GM12878 (cell line): ENCODE measurements around the gene PEX6. TPM values are rescaled to one million over a fixed set of nuclear protein-coding genes. Genes with fewer than 3 reads are reported as not detected.

ENCODE experiments used
- ATAC-seq: fragments of 200-7000 bp; cut with Tn5 transposase; 3 replicates; pipeline ENCODE4 v1.9.1; 2020; ENCODE audit warnings: mild to moderate bottlenecking, moderate library complexity
- BruUV-seq: library from RNA; stranded (reverse); fragments of 400-500 nt; replicated peaks from 2 replicates; lab custom pipeline; 2021; lab: Mats Ljungman, UMichigan
- CTCF ChIA-PET: fragments of 300-600 bp; sonication (Branson Sonifier 250); formaldehyde crosslinking; extraction: SDS; loops from one replicate; lab custom pipeline; 2021; ENCODE audit warnings: inconsistent platforms; lab: Yijun Ruan, JAX
- POLR2A ChIA-PET: fragments of 350-600 bp; formaldehyde crosslinking; extraction: SDS; loops from one replicate; lab custom pipeline; 2021; ENCODE audit warnings: inconsistent platforms; lab: Charles Lee
- RAD21 ChIA-PET: fragments of 300-600 bp; sonication (Branson Sonifier 250); formaldehyde crosslinking; loops from one replicate; lab custom pipeline; 2023; ENCODE audit warnings: antibody characterized with exemption; ENCODE audit not compliant: unreplicated experiment; lab: Charles Lee
- SMC1A ChIA-PET: fragments of 300-600 bp; sonication (Branson Sonifier 250); formaldehyde crosslinking; loops from one replicate; lab custom pipeline; 2023; ENCODE audit not compliant: unreplicated experiment, uncharacterized antibody; lab: Charles Lee
- DNase-seq: peaks from one replicate; pipeline ENCODE4 v3.0.0-alpha.2; 2011; ENCODE audit warnings: low read depth, low spot score
- FAIRE-seq: peaks from 3 replicates; lab custom pipeline; 2011; peaks lifted over from hg19 to GRCh38; lab: Jason Lieb, UNC
- H2AFZ ChIP-seq: 2 replicates; pipeline ENCODE4 v1.6.0; 2011; ENCODE audit warnings: low read depth, low read length, control low read depth; ENCODE audit not compliant: control insufficient read depth
- H3K27ac ChIP-seq: 2 replicates; pipeline ENCODE4 v1.5.1; 2011; ENCODE audit warnings: control low read depth; ENCODE audit not compliant: control insufficient read depth, insufficient read depth
- H3K27me3 ChIP-seq, 2 experiments: replicated peaks in 1 of 2; 2 replicates each; pipeline versions ENCODE4 v1.6.0 to v1.6.1; 2011; ENCODE audit warnings: low read length in 1 of 2; ENCODE audit not compliant: control insufficient read depth in 2 of 2, insufficient read depth in 2 of 2
- H3K36me3 ChIP-seq, 2 experiments: 2 replicates each; pipeline ENCODE4 v1.5.1; 2011; ENCODE audit warnings: low read length in 1 of 2; ENCODE audit not compliant: control insufficient read depth in 2 of 2, insufficient read depth in 2 of 2
- H3K4me1 ChIP-seq: 2 replicates; pipeline ENCODE4 v1.6.1; 2011; ENCODE audit warnings: mild to moderate bottlenecking, low read length, moderate library complexity, mixed read lengths; ENCODE audit not compliant: control insufficient read depth, insufficient read depth
- H3K4me2 ChIP-seq: 2 replicates; pipeline ENCODE4 v1.6.0; 2011; ENCODE audit warnings: control low read depth; ENCODE audit not compliant: control insufficient read depth, insufficient read depth
- H3K4me3 ChIP-seq: fragments of 200-600 bp; sonication (generic); 2 replicates; pipeline ENCODE4 v1.5.1; 2016
- H3K79me2 ChIP-seq: 2 replicates; pipeline ENCODE4 v1.6.0; 2011; ENCODE audit warnings: low read length; ENCODE audit not compliant: control insufficient read depth, insufficient read depth
- H3K9ac ChIP-seq: 2 replicates; pipeline ENCODE4 v1.8.0; 2011; ENCODE audit warnings: low read length, control low read depth, mixed read lengths; ENCODE audit not compliant: control insufficient read depth, insufficient read depth
- H3K9me3 ChIP-seq: replicated peaks from 3 replicates; pipeline ENCODE4 v1.5.1; 2011; ENCODE audit warnings: mild to moderate bottlenecking, low read length; ENCODE audit not compliant: control insufficient read depth, insufficient read depth
- H4K20me1 ChIP-seq: 2 replicates; pipeline ENCODE4 v1.6.0; 2011; ENCODE audit not compliant: control insufficient read depth, insufficient read depth
- IRF5 ChIP-seq: fragments of 450-650 bp; IDR thresholded peaks from 2 replicates; pipeline ENCODE4 v1.6.1; 2017; ENCODE audit warnings: borderline replicate concordance
- LARP7 ChIP-seq: fragments of 450-650 bp; IDR thresholded peaks from 2 replicates; pipeline ENCODE4 v1.6.1; 2017; ENCODE audit warnings: mild to moderate bottlenecking
- MTA3 ChIP-seq: IDR thresholded peaks from 2 replicates; pipeline ENCODE4 v1.6.1; 2012; ENCODE audit warnings: low read length, inconsistent platforms, borderline replicate concordance
- NFYB ChIP-seq: IDR thresholded peaks from 2 replicates; pipeline ENCODE4 v1.6.1; 2011; ENCODE audit warnings: low read depth, mild to moderate bottlenecking, low read length, improper control_type of control experiment, moderate library complexity; ENCODE audit not compliant: insufficient read depth
- RAD21 ChIP-seq: IDR thresholded peaks from 2 replicates; pipeline ENCODE4 v1.6.1; 2011; ENCODE audit warnings: mild to moderate bottlenecking, low read depth, low read length, moderate library complexity; ENCODE audit not compliant: insufficient read depth
- RBBP5 ChIP-seq: fragments of 200-600 bp; sonication (generic); conservative IDR thresholded peaks from 2 replicates; pipeline ENCODE4 v1.6.1; 2016
- REST ChIP-seq: IDR thresholded peaks from 2 replicates; pipeline ENCODE4 v1.6.1; 2012; ENCODE audit warnings: mild to moderate bottlenecking, low read depth, low read length
- RUNX3 ChIP-seq: IDR thresholded peaks from 2 replicates; pipeline ENCODE4 v1.6.1; 2012; ENCODE audit warnings: low read length, inconsistent platforms
- SMAD5 ChIP-seq: IDR thresholded peaks from 2 replicates; pipeline ENCODE4 v1.6.1; 2016; ENCODE audit warnings: antibody characterized with exemption, low read depth
- WRNIP1 ChIP-seq: IDR thresholded peaks from 2 replicates; pipeline ENCODE4 v1.6.1; 2011; ENCODE audit warnings: low read depth, low read length, improper control_type of control experiment, borderline replicate concordance
- WGBS: methylation state at CpG from one replicate; pipeline ENCODE4 v1.1.6; 2016; ENCODE audit warnings: low lambda C conversion rate; ENCODE audit not compliant: insufficient replicate concordance, insufficient coverage; ENCODE audit errors: missing lambda C conversion rate; 5-methylcytosine and 5-hydroxymethylcytosine counted together
- in situ Hi-C: fragments of 300-500 bp; cut with MboI; formaldehyde crosslinking; loops from 9 replicates; pipeline ENCODE4 v1.14.3; 2018; ENCODE audit warnings: mixed read lengths
- intact Hi-C: fragments of 100-400 bp; cut with micrococcal nuclease; formaldehyde crosslinking; loops from one replicate; pipeline ENCODE4 v1.14.2; 2022; ENCODE audit not compliant: unreplicated experiment
- polyA plus RNA-seq, 11 experiments: library from polyadenylated mRNA; depleted of rRNA in 4 of 11; unstranded in 6 of 11; stranded (reverse) in 5 of 11; fragments of >200 nt; fragmentation: Nextera tagmentation in 4 of 11; fragmentation: Illumina TruSeq in 1 of 11; extraction: Ambion mirVana in 4 of 11; extraction: Trizol in 1 of 11; gene quantifications; 1 replicate in 1 of 11; 2 replicates in 10 of 11; pipeline versions ENCODE4 v1.2.1 to v1.2.3, GENCODE V29; 2011 to 2016; ENCODE audit warnings: inconsistent platforms in 2 of 11, missing spikeins in 2 of 11, low read depth in 1 of 11
- total RNA-seq, 4 experiments: library from RNA; depleted of rRNA in 3 of 4; stranded (reverse); fragments of >200 nt in 3 of 4; fragmentation: Illumina TruSeq in 1 of 4; extraction: Trizol in 1 of 4; gene quantifications; 2 replicates each; pipeline versions ENCODE4 v1.2.1 to v1.2.3, GENCODE V29; 2013 to 2021

The PEX6 gene
- total and polyA plus RNA-seq, 10 of the 15 experiments (the other 5 are each of a cell fraction or from before 2014, with no cell fraction given): 0.39 to 21.1 (median 7.8) TPM

GRCh38 chr6:43019152-43019551 lies 40.2 kb upstream of the PEX6 start:
- RAD21 ChIA-PET: no interaction called here
- no peak overlapping the region for H3K9ac ChIP-seq
- BruUV-seq: no TSS peak
- no peak overlapping the region for H3K27ac ChIP-seq
- WGBS: 100% methylated on average over 2 of the region's 2 CpGs
- intact Hi-C loops: no loop called here
- no peak for ATAC-seq
- no peak overlapping the region for H3K4me3 ChIP-seq
- no peak for TF ChIP-seq REST
- TF ChIP-seq RBBP5: no peak
- no peak for TF ChIP-seq IRF5
- no peak for TF ChIP-seq NFYB
- no peak for TF ChIP-seq MTA3
- TF ChIP-seq RUNX3: no peak
- no peak for TF ChIP-seq RAD21
- no peak for TF ChIP-seq LARP7
- TF ChIP-seq WRNIP1: no peak
- TF ChIP-seq SMAD5: no peak
- TF ChIP-seq, all 136 proteins: peak for 0
- CTCF ChIA-PET: no interaction called here
- Histone ChIP-seq H3K4me2 (no peak overlapping the region), H4K20me1 (no peaks in the 10 kb centered on the region), H3K27me3 (no peaks in the 10 kb centered on the region), H3K79me2 (peaks cover 30% of the 10 kb centered on the region), H3K36me3 (no peaks in the 10 kb centered on the region; a peak in 2 of 4 replicates), H3K9me3 (no peaks in the 10 kb centered on the region), H3K4me1 (peaks cover 16% of the 10 kb centered on the region), H2AFZ (no peak overlapping the region)
- FAIRE-seq (no peak), DNase-seq (no peak)
- in situ Hi-C loops: no loop called here
- SMC1A ChIA-PET: no interaction called here
- POLR2A ChIA-PET: interaction anchor here (1.1 to 1.2 kb wide), 2 partner anchors 35 kb away, joined by 3 to 6 read pairs; partner anchors contain the start of genes CUL7 and PPP2R5D
